ENCODE results near the gene PDE2A.

DNA sequence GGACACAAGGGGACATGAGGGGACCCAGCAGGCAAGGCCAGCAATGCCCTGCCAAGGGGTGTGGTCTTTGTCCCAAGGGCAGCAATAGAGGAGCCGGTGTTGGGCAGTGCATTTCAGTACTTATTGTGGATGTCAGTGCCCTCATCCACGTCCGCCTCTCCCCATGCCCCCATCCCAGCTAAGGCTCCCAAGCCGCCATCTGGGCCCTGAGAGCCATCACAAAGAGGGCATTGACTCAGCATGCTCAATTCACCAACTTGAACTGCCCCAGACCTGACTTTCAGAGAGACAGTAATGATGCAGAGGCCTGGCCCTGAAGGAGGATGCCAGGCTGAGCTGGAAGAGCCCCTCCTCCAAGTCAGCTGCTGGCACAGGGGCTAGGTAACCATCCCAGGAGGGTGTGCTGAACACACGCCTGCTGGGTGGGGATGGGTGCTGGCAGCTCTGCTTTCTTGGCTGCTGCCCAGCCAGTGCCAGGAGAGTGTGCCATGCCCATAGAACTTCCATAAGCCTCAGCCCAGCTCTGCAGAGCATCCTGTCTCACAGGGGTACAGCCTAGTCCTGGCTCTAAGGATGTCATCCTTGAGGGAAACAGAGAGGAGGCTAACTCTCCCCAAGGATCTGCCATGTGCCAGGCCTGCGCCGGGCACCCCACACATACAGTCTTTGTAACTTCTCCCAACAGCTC, 46.5 kb downstream of the PDE2A start:
- no peak for TF ChIP-seq POLR2AphosphoS5 (IDR thresholded peaks at IDR 0.05; ENCODE audit: borderline replicate concordance, low read depth, low read length)
- no peak for TF ChIP-seq EZH2 (IDR thresholded peaks at IDR 0.05)
- no peak for TF ChIP-seq FOXP2 (optimal IDR thresholded peaks at IDR 0.05; ENCODE audit: control extremely low read depth, extremely low read length, insufficient read depth)
